GM23338 (cell line): ENCODE measurements around the gene LEMD1. TPM values are rescaled to one million over a fixed set of nuclear protein-coding genes. Genes with fewer than 3 reads are reported as not detected.
A peak's percentile ranks its signal among the peaks of the same experiment; 100 is the strongest.

ENCODE experiments used
- ATAC-seq: fragments of 200-7000 bp; cut with Tn5 transposase; 3 replicates; pipeline ENCODE4 v1.9.1; 2020
- DNase-seq: peaks from one replicate; pipeline ENCODE4 v3.0.0-alpha.2; 2015; ENCODE audit warnings: low spot score
- H2AFZ ChIP-seq: fragments of 200-600 bp; sonication (generic); 2 replicates; pipeline ENCODE4 v1.8.0; 2016; ENCODE audit warnings: antibody characterized with exemption, mild to moderate bottlenecking, moderate library complexity
- H3F3A ChIP-seq: fragments of 200-600 bp; sonication (generic); replicated peaks from 2 replicates; pipeline ENCODE4 v1.8.0; 2017; ENCODE audit warnings: antibody characterized with exemption, mixed run types, low read depth
- H3K27ac ChIP-seq: fragments of 200-600 bp; sonication (generic); 2 replicates; pipeline ENCODE4 v1.6.1; 2016; ENCODE audit warnings: low read depth
- H3K27me3 ChIP-seq: fragments of 200-600 bp; sonication (generic); 2 replicates; pipeline ENCODE4 v1.8.0; 2016; ENCODE audit warnings: mild to moderate bottlenecking, mixed run types, moderate library complexity; ENCODE audit not compliant: insufficient read depth
- H3K36me3 ChIP-seq: fragments of 200-600 bp; sonication (generic); 2 replicates; pipeline ENCODE4 v1.8.0; 2016; ENCODE audit warnings: mild to moderate bottlenecking; ENCODE audit not compliant: insufficient read depth
- H3K4me1 ChIP-seq: fragments of 200-600 bp; sonication (generic); 2 replicates; pipeline ENCODE4 v1.8.0; 2016; ENCODE audit warnings: mild to moderate bottlenecking, moderate library complexity; ENCODE audit not compliant: insufficient read depth
- H3K4me2 ChIP-seq: fragments of 200-600 bp; sonication (generic); 2 replicates; pipeline ENCODE4 v1.7.1; 2017; ENCODE audit warnings: mixed run types
- H3K4me3 ChIP-seq: fragments of 200-600 bp; sonication (generic); 2 replicates; pipeline ENCODE4 v1.6.1; 2016; ENCODE audit warnings: mixed run types
- H3K79me2 ChIP-seq: fragments of 200-600 bp; sonication (generic); replicated peaks from 2 replicates; pipeline ENCODE4 v1.8.0; 2017; ENCODE audit warnings: mild to moderate bottlenecking; ENCODE audit not compliant: insufficient read depth
- H3K9me2 ChIP-seq: fragments of 200-600 bp; sonication (generic); 2 replicates; pipeline ENCODE4 v1.8.0; 2017; ENCODE audit not compliant: insufficient read depth
- H4K20me1 ChIP-seq: fragments of 200-600 bp; sonication (generic); replicated peaks from 2 replicates; pipeline ENCODE4 v1.8.0; 2017; ENCODE audit warnings: mild to moderate bottlenecking; ENCODE audit not compliant: insufficient read depth
- H3K27ac Mint-ChIP-seq: 2 replicates; pipeline ENCODE4 v1.8.0; 2020; ENCODE audit warnings: inconsistent platforms, mild to moderate bottlenecking, moderate library complexity, mixed read lengths
- H3K27me3 Mint-ChIP-seq: 3 replicates; pipeline ENCODE4 v1.8.0; 2022; ENCODE audit warnings: low read depth, mild to moderate bottlenecking, moderate library complexity, mixed read lengths, inconsistent platforms; ENCODE audit not compliant: insufficient read depth, poor library complexity
- H3K36me3 Mint-ChIP-seq: 3 replicates; pipeline ENCODE4 v1.8.0; 2021; ENCODE audit warnings: low read depth, mild to moderate bottlenecking, inconsistent platforms, moderate library complexity, mixed read lengths
- H3K4me1 Mint-ChIP-seq: 3 replicates; pipeline ENCODE4 v1.8.0; 2020; ENCODE audit warnings: mild to moderate bottlenecking, inconsistent platforms, mixed read lengths
- H3K4me3 Mint-ChIP-seq: 3 replicates; pipeline ENCODE4 v1.8.0; 2021; ENCODE audit warnings: moderate library complexity, mild to moderate bottlenecking, inconsistent platforms, mixed read lengths
- H3K9me3 Mint-ChIP-seq: 3 replicates; pipeline ENCODE4 v1.8.0; 2020; ENCODE audit warnings: moderate library complexity, mild to moderate bottlenecking, inconsistent platforms, mixed read lengths
- CREB1 ChIP-seq: fragments of 250-450 bp; sonication (Bioruptor Pico); IDR thresholded peaks from 2 replicates; pipeline ENCODE4 v1.5.0; 2020; ENCODE audit warnings: low read depth, mild to moderate bottlenecking, moderate library complexity
- CTCF ChIP-seq, 2 experiments: fragments of 200-600 bp in 1 of 2; sonication (generic) in 1 of 2; conservative IDR thresholded peaks; 2 replicates each; pipeline versions ENCODE4 v1.5.1 to v1.6.1; 2016 to 2017; ENCODE audit warnings: antibody characterized with exemption in 2 of 2, low read depth in 2 of 2, mild to moderate bottlenecking in 2 of 2, moderate library complexity in 1 of 2
- ETS1 ChIP-seq: IDR thresholded peaks from 2 replicates; pipeline ENCODE4 v1.6.1; 2016; ENCODE audit warnings: antibody characterized with exemption
- EZH2 ChIP-seq: fragments of 200-600 bp; sonication (generic); IDR thresholded peaks from one replicate; pipeline ENCODE4 v1.8.0; 2017; ENCODE audit warnings: antibody characterized with exemption, mild to moderate bottlenecking, low read depth; ENCODE audit not compliant: unreplicated experiment
- EZH2phosphoT487 ChIP-seq: fragments of 200-600 bp; sonication (generic); IDR thresholded peaks from one replicate; pipeline ENCODE4 v1.8.1; 2018; ENCODE audit warnings: antibody characterized with exemption; ENCODE audit not compliant: unreplicated experiment
- JUNB ChIP-seq: IDR thresholded peaks from one replicate; pipeline ENCODE4 v1.6.1; 2016; ENCODE audit warnings: antibody characterized with exemption; ENCODE audit not compliant: unreplicated experiment
- NANOG ChIP-seq: IDR thresholded peaks from 2 replicates; pipeline ENCODE4 v1.6.1; 2016; ENCODE audit warnings: antibody characterized with exemption, borderline replicate concordance
- POLR2AphosphoS5 ChIP-seq: IDR thresholded peaks from 2 replicates; pipeline ENCODE4 v1.6.1; 2016; ENCODE audit warnings: antibody characterized with exemption, low read depth
- REST ChIP-seq: IDR thresholded peaks from one replicate; pipeline ENCODE4 v1.6.1; 2018; ENCODE audit warnings: antibody characterized with exemption; ENCODE audit not compliant: unreplicated experiment
- STAT1 ChIP-seq: IDR thresholded peaks from one replicate; pipeline ENCODE4 v1.6.1; 2016; ENCODE audit warnings: antibody characterized with exemption; ENCODE audit not compliant: unreplicated experiment
- ZNF114 ChIP-seq: fragments of 250-450 bp; sonication (Bioruptor Pico); IDR thresholded peaks from 2 replicates; pipeline ENCODE4 v1.5.0; 2020; ENCODE audit warnings: mild to moderate bottlenecking, moderate library complexity
- ZNF331 ChIP-seq: fragments of 250-450 bp; sonication (Bioruptor Pico); IDR thresholded peaks from 2 replicates; pipeline ENCODE4 v1.5.0; 2020; ENCODE audit warnings: low read depth, mild to moderate bottlenecking, moderate library complexity
- ZNF462 ChIP-seq: fragments of 250-450 bp; sonication (Bioruptor Pico); IDR thresholded peaks from 2 replicates; pipeline ENCODE4 v1.5.0; 2020; ENCODE audit warnings: mild to moderate bottlenecking, moderate library complexity
- polyA plus RNA-seq: library from polyadenylated mRNA; unstranded; fragments of >200 nt; fragmentation: Nextera tagmentation; extraction: Ambion mirVana; gene quantifications from 2 replicates; pipeline ENCODE4 v1.2.1, GENCODE V29; 2016
- total RNA-seq: library from RNA; depleted of rRNA; stranded (reverse); fragments of >200 nt; shearing (Covaris generic); gene quantifications from 2 replicates; pipeline ENCODE4 v1.2.3, GENCODE V29; 2014

The LEMD1 gene
- total and polyA plus RNA-seq, 2 experiments from 2014 or later, result 4.7 to 10.7 TPM

- Histone ChIP-seq H3K27me3 (no peaks in the 10 kb centered on the region), H3K27ac (no peak overlapping the region), H3K4me1 (peaks cover 15% of the 10 kb centered on the region), H3K4me2 (no peak overlapping the region), H2AFZ (no peak overlapping the region), H4K20me1 (no peaks in the 10 kb centered on the region), H3K79me2 (no peaks in the 10 kb centered on the region), H3K36me3 (no peaks in the 10 kb centered on the region), H3F3A (no peaks in the 10 kb centered on the region), H3K4me3 (no peak overlapping the region), H3K9me2 (no peaks in the 10 kb centered on the region)
- Mint-ChIP-seq H3K9me3 (no peaks in the 10 kb centered on the region), H3K36me3 (no peaks in the 10 kb centered on the region), H3K27ac (no peak overlapping the region), H3K4me3 (no peak overlapping the region), H3K27me3 (peaks cover 8% of the 10 kb centered on the region), H3K4me1 (peaks cover 5% of the 10 kb centered on the region)
- DNase-seq (no peak), ATAC-seq (peak; percentile 60)
- TF ChIP-seq JUNB (no peak), CREB1 (CRISPR knock-in tag) (no peak), ZNF114 (CRISPR knock-in tag) (no peak), REST (no peak), STAT1 (no peak), ZNF462 (no peak), CTCF (conservative IDR thresholded peaks at IDR 0.05; ENCODE audit: low read depth in 2 of 2) (no peak), POLR2AphosphoS5 (no peak), ETS1 (no peak), ZNF331 (CRISPR knock-in tag) (no peak), EZH2 (no peak), EZH2phosphoT487 (no peak), NANOG (no peak)
Measured at GRCh38 chr1:205381305-205381704, 40.6 kb downstream of the LEMD1 start.
